ENCODE data around the gene TUBGCP3.

TUBGCP3 gene

GRCh38 chr13:112573710-112574109 is 14.2 kb downstream of the TUBGCP3 start:
- Histone ChIP-seq H3K27me3 (ENCODE audit: control insufficient read depth, low read length) (no peaks in the 10 kb centered on the region), H3K36me3 (ENCODE audit: control insufficient read depth, low read length) (peaks cover 36% of the 10 kb centered on the region), H3K27ac (ENCODE audit: low read depth, low read length) (no peak overlapping the region), H3K9me2 (replicated peaks; ENCODE audit: control insufficient read depth, low read length) (no peaks in the 10 kb centered on the region), H3K4me1 (ENCODE audit: control insufficient read depth, low read length) (peaks cover 35% of the 10 kb centered on the region), H3K79me2 (ENCODE audit: control insufficient read depth, low read length) (peaks cover 98% of the 10 kb centered on the region), H3K9me3 (ENCODE audit: control insufficient read depth, insufficient read depth, low read length) (no peaks in the 10 kb centered on the region), H3K4me2 (ENCODE audit: low read length) (no peak overlapping the region), H3K4me3 (ENCODE audit: low read length) (no peak overlapping the region), H3F3A (ENCODE audit: control insufficient read depth, insufficient read depth) (no peaks in the 10 kb centered on the region), H4K20me1 (ENCODE audit: control insufficient read depth, insufficient read depth, low read depth, low read length) (peaks cover 22% of the 10 kb centered on the region; the same call in 1 of the 2 replicates)
- TF ChIP-seq, protein P1, sequence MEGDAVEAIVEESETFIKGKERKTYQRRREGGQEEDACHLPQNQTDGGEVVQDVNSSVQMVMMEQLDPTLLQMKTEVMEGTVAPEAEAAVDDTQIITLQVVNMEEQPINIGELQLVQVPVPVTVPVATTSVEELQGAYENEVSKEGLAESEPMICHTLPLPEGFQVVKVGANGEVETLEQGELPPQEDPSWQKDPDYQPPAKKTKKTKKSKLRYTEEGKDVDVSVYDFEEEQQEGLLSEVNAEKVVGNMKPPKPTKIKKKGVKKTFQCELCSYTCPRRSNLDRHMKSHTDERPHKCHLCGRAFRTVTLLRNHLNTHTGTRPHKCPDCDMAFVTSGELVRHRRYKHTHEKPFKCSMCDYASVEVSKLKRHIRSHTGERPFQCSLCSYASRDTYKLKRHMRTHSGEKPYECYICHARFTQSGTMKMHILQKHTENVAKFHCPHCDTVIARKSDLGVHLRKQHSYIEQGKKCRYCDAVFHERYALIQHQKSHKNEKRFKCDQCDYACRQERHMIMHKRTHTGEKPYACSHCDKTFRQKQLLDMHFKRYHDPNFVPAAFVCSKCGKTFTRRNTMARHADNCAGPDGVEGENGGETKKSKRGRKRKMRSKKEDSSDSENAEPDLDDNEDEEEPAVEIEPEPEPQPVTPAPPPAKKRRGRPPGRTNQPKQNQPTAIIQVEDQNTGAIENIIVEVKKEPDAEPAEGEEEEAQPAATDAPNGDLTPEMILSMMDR (IDR thresholded peaks at IDR 0.05; ENCODE audit: low read depth, low read length, poor library complexity, severe bottlenecking), result no peak
- TF ChIP-seq EZH2phosphoT487 (IDR thresholded peaks at IDR 0.05; ENCODE audit: borderline replicate concordance, low read length), result no peak

- H3K4me1 ChIP-seq (ENCODE audit: control insufficient read depth, low read length), result peaks cover 35% of the 10 kb centered on the region
- peaks cover 100% of the 10 kb centered on the region for H3K79me2 ChIP-seq (ENCODE audit: control insufficient read depth, low read length)
- H3K4me2 ChIP-seq (ENCODE audit: low read length), result no peak overlapping the region
- H3K4me3 ChIP-seq (ENCODE audit: low read length), result no peak overlapping the region
- no peaks in the 10 kb centered on the region for H3K27me3 ChIP-seq (ENCODE audit: control insufficient read depth, low read length)
- no peak for TF ChIP-seq EZH2phosphoT487 (IDR thresholded peaks at IDR 0.05; ENCODE audit: borderline replicate concordance, low read length)
- TF ChIP-seq, protein P1 (IDR thresholded peaks at IDR 0.05; ENCODE audit: low read depth, low read length, poor library complexity, severe bottlenecking), result no peak
- no peaks in the 10 kb centered on the region for H3K9me2 ChIP-seq (replicated peaks; ENCODE audit: control insufficient read depth, low read length)
- peaks cover 48% of the 10 kb centered on the region for H3K36me3 ChIP-seq (ENCODE audit: control insufficient read depth, low read length)
- H3K9me3 ChIP-seq (ENCODE audit: control insufficient read depth, insufficient read depth, low read length), result no peaks in the 10 kb centered on the region
- H4K20me1 ChIP-seq (ENCODE audit: control insufficient read depth, insufficient read depth, low read depth, low read length), result peaks cover 21% of the 10 kb centered on the region; the same call in 1 of the 2 replicates
- no peak overlapping the region for H3K27ac ChIP-seq (ENCODE audit: low read depth, low read length)
- no peaks in the 10 kb centered on the region for H3F3A ChIP-seq (ENCODE audit: control insufficient read depth, insufficient read depth)
Observed at GRCh38 chr13:112572366-112572765, 15.6 kb downstream of the TUBGCP3 start.

GRCh38 chr13:112569821-112570220 is 18.1 kb downstream of the TUBGCP3 start:
- Histone ChIP-seq H4K20me1 (ENCODE audit: control insufficient read depth, insufficient read depth, low read depth, low read length) (peaks cover 8% of the 10 kb centered on the region; the same call in 1 of the 2 replicates), H3K9me2 (replicated peaks; ENCODE audit: control insufficient read depth, low read length) (no peaks in the 10 kb centered on the region), H3K79me2 (ENCODE audit: control insufficient read depth, low read length) (peaks cover 98% of the 10 kb centered on the region), H3K4me1 (ENCODE audit: control insufficient read depth, low read length) (peaks cover 30% of the 10 kb centered on the region), H3K9me3 (ENCODE audit: control insufficient read depth, insufficient read depth, low read length) (no peaks in the 10 kb centered on the region), H3K36me3 (ENCODE audit: control insufficient read depth, low read length) (peaks cover 66% of the 10 kb centered on the region), H3K27me3 (ENCODE audit: control insufficient read depth, low read length) (no peaks in the 10 kb centered on the region), H3K27ac (ENCODE audit: low read depth, low read length) (no peak overlapping the region), H3K4me2 (ENCODE audit: low read length) (no peak overlapping the region), H3K4me3 (ENCODE audit: low read length) (no peak overlapping the region), H3F3A (ENCODE audit: control insufficient read depth, insufficient read depth) (no peaks in the 10 kb centered on the region)
- TF ChIP-seq, protein P1 (IDR thresholded peaks at IDR 0.05; ENCODE audit: low read depth, low read length, poor library complexity, severe bottlenecking), result no peak
- TF ChIP-seq EZH2phosphoT487 (IDR thresholded peaks at IDR 0.05; ENCODE audit: borderline replicate concordance, low read length), result no peak

Data from DOHH2 (cell line).